Skeletal muscle satellite cell (primary cell): ENCODE results near the gene IMP3.

Experiments used
- H3K27me3 ChIP-seq: 2 replicates; pipeline ENCODE4 v1.7.0; 2013; ENCODE audit warnings: low read length; ENCODE audit not compliant: control insufficient read depth, insufficient read depth
- H3K36me3 ChIP-seq: 2 replicates; pipeline ENCODE4 v1.7.0; 2013; ENCODE audit warnings: mild to moderate bottlenecking, control low read depth, low read length; ENCODE audit not compliant: insufficient read depth
- H3K4me1 ChIP-seq: 2 replicates; pipeline ENCODE4 v1.7.0; 2013; ENCODE audit warnings: low read length; ENCODE audit not compliant: control insufficient read depth, insufficient read depth
- H3K4me2 ChIP-seq: 2 replicates; pipeline ENCODE4 v1.7.0; 2013; ENCODE audit warnings: mild to moderate bottlenecking, low read length
- H3K4me3 ChIP-seq: 2 replicates; pipeline ENCODE4 v1.7.0; 2013; ENCODE audit warnings: low read length
- H3K9ac ChIP-seq: 2 replicates; pipeline ENCODE4 v1.7.0; 2013; ENCODE audit warnings: mild to moderate bottlenecking, low read depth, low read length, moderate library complexity
- H3K9me3 ChIP-seq: replicated peaks from 2 replicates; pipeline ENCODE4 v1.7.0; 2013; ENCODE audit warnings: mild to moderate bottlenecking, control low read depth, low read length

The IMP3 gene

GRCh38 chr15:75647370-75648155 is 7.5 kb upstream of the IMP3 start, which contains the start of gene SNX33:
SNX33 (plus strand) TSS chr15:75647912; CDS start chr15:75649103, 1,191 bp downstream.
- H3K4me2 ChIP-seq: peak within 1 kb of the TSS; percentile 93
- H3K9ac ChIP-seq: peak within 1 kb of the TSS; percentile 92
- H3K27me3 ChIP-seq: no peaks in the 10 kb centered on the region
- peaks cover 12% of the 10 kb centered on the region for H3K36me3 ChIP-seq
- no peaks in the 10 kb centered on the region for H3K9me3 ChIP-seq
- peaks cover 53% of the 10 kb centered on the region for H3K4me1 ChIP-seq
- H3K4me3 ChIP-seq: peak within 1 kb of the TSS; percentile 90

GRCh38 chr15:75646944-75647364 is 6.9 kb upstream of the IMP3 start:
- peaks cover 12% of the 10 kb centered on the region for H3K36me3 ChIP-seq
- peaks cover 47% of the 10 kb centered on the region for H3K4me1 ChIP-seq
- H3K4me2 ChIP-seq: peak overlapping the region; percentile 93
- no peaks in the 10 kb centered on the region for H3K9me3 ChIP-seq
- H3K9ac ChIP-seq: peak overlapping the region; percentile 92
- H3K4me3 ChIP-seq: peak overlapping the region; percentile 90
- H3K27me3 ChIP-seq: no peaks in the 10 kb centered on the region

- H3K4me1 ChIP-seq: peaks cover 41% of the 10 kb centered on the region
- peak overlapping the region; percentile 92 for H3K9ac ChIP-seq
- no peaks in the 10 kb centered on the region for H3K9me3 ChIP-seq
Observed at GRCh38 chr15:75646112-75646943, 6.3 kb upstream of the IMP3 start.

GRCh38 chr15:75644376-75644775 is 4.4 kb upstream of the IMP3 start:
- Histone ChIP-seq H3K4me1 (peaks cover 26% of the 10 kb centered on the region), H3K4me2 (no peak overlapping the region), H3K4me3 (no peak overlapping the region), H3K9ac (no peak overlapping the region), H3K27me3 (no peaks in the 10 kb centered on the region), H3K9me3 (no peaks in the 10 kb centered on the region), H3K36me3 (peaks cover 2% of the 10 kb centered on the region)

More at GRCh38 chr15:75646112-75646943, 6.3 kb upstream of the IMP3 start:
- Histone ChIP-seq H3K27me3 (no peaks in the 10 kb centered on the region), H3K4me3 (peak overlapping the region; percentile 90), H3K36me3 (peaks cover 12% of the 10 kb centered on the region), H3K4me2 (peak overlapping the region; percentile 93)

- Histone ChIP-seq H3K9me3 (no peaks in the 10 kb centered on the region), H3K27me3 (no peaks in the 10 kb centered on the region), H3K4me2 (no peak overlapping the region), H3K4me1 (peaks cover 25% of the 10 kb centered on the region), H3K9ac (no peak overlapping the region), H3K4me3 (no peak overlapping the region), H3K36me3 (peaks cover 9% of the 10 kb centered on the region)
Observed at GRCh38 chr15:75641603-75642002, 1.6 kb upstream of the IMP3 start.

- Histone ChIP-seq H3K4me1 (peaks cover 21% of the 10 kb centered on the region), H3K9ac (no peak overlapping the region), H3K27me3 (no peaks in the 10 kb centered on the region), H3K4me2 (peak overlapping the region; percentile 98), H3K36me3 (peaks cover 9% of the 10 kb centered on the region), H3K9me3 (no peaks in the 10 kb centered on the region), H3K4me3 (no peak overlapping the region)
Observed at GRCh38 chr15:75641179-75641503, 1.1 kb upstream of the IMP3 start.

GRCh38 chr15:75640483-75641178 is 607 bp upstream of the IMP3 start:
- H3K9me3 ChIP-seq: no peaks in the 10 kb centered on the region
- H3K4me2 ChIP-seq: peak overlapping the region; percentile 98
- peaks cover 9% of the 10 kb centered on the region for H3K36me3 ChIP-seq
- peak overlapping the region; percentile 99 for H3K4me3 ChIP-seq
- peaks cover 19% of the 10 kb centered on the region for H3K4me1 ChIP-seq
- H3K9ac ChIP-seq: peak overlapping the region; percentile 89
- no peaks in the 10 kb centered on the region for H3K27me3 ChIP-seq

- peaks cover 17% of the 10 kb centered on the region for H3K4me1 ChIP-seq
- H3K27me3 ChIP-seq: no peaks in the 10 kb centered on the region
- H3K4me2 ChIP-seq: peak overlapping the region; percentile 98
- H3K9ac ChIP-seq: peak overlapping the region; percentile 89
- peak overlapping the region; percentile 99 for H3K4me3 ChIP-seq
- no peaks in the 10 kb centered on the region for H3K9me3 ChIP-seq
- H3K36me3 ChIP-seq: peaks cover 9% of the 10 kb centered on the region
Observed at GRCh38 chr15:75639191-75639708, 774 bp downstream of the IMP3 start.

GRCh38 chr15:75637245-75638009 is 2.6 kb downstream of the IMP3 start:
- Histone ChIP-seq H3K9me3 (no peaks in the 10 kb centered on the region), H3K27me3 (no peaks in the 10 kb centered on the region), H3K9ac (peak overlapping the region; percentile 89), H3K4me3 (peak overlapping the region; percentile 11), H3K4me2 (peak overlapping the region; percentile 98), H3K36me3 (peaks cover 9% of the 10 kb centered on the region), H3K4me1 (peaks cover 15% of the 10 kb centered on the region)

GRCh38 chr15:75636026-75636425 is 4.0 kb downstream of the IMP3 start:
- Histone ChIP-seq H3K4me3 (no peak overlapping the region), H3K27me3 (no peaks in the 10 kb centered on the region), H3K36me3 (peaks cover 9% of the 10 kb centered on the region), H3K9ac (no peak overlapping the region), H3K4me1 (peaks cover 15% of the 10 kb centered on the region), H3K9me3 (no peaks in the 10 kb centered on the region), H3K4me2 (no peak overlapping the region)
